Liver (tissue), 9 donors: ENCODE results near the gene PRSS1. TPM values are rescaled to one million over a fixed set of nuclear protein-coding genes. Genes with fewer than 3 reads are reported as not detected.

Experiments
- DNase-seq: peaks from one replicate; pipeline ENCODE4 v3.0.0-alpha.2; 2017; ENCODE audit warnings: low spot score
- H3K27ac ChIP-seq, 2 donors: one replicate each; pipeline ENCODE4 v1.7.0; 2013; ENCODE audit warnings: inconsistent platforms in 2 of 2, low read length in 2 of 2, control low read depth in 1 of 2, low read depth in 1 of 2, mild to moderate bottlenecking in 1 of 2
- H3K27me3 ChIP-seq, 4 donors: one replicate each; pipeline versions ENCODE4 v1.6.1 to v1.7.0; 2013; ENCODE audit warnings: low read length in 3 of 4, inconsistent platforms in 1 of 4, mild to moderate bottlenecking in 1 of 4, moderate library complexity in 1 of 4; ENCODE audit not compliant: control insufficient read depth in 4 of 4, insufficient read depth in 4 of 4
- H3K36me3 ChIP-seq, 4 donors: one replicate each; pipeline versions ENCODE4 v1.6.1 to v1.7.0; 2013; ENCODE audit warnings: low read length in 3 of 4, mild to moderate bottlenecking in 3 of 4, low read depth in 1 of 4, moderate library complexity in 1 of 4; ENCODE audit not compliant: control insufficient read depth in 4 of 4, insufficient read depth in 3 of 4
- H3K4me1 ChIP-seq, 4 donors: one replicate each; pipeline versions ENCODE4 v1.6.1 to v1.7.0; 2013; ENCODE audit warnings: low read length in 3 of 4, mild to moderate bottlenecking in 3 of 4, moderate library complexity in 1 of 4; ENCODE audit not compliant: control insufficient read depth in 4 of 4, insufficient read depth in 4 of 4
- H3K4me3 ChIP-seq, 3 donors: one replicate each; pipeline versions ENCODE4 v1.6.1 to v1.7.0; 2013; ENCODE audit warnings: low read length in 3 of 3, control low read depth in 1 of 3, low read depth in 1 of 3, mild to moderate bottlenecking in 1 of 3
- H3K9ac ChIP-seq, 2 donors: one replicate each; pipeline ENCODE4 v1.7.0; 2013; ENCODE audit warnings: low read length in 2 of 2, mild to moderate bottlenecking in 2 of 2, moderate library complexity in 2 of 2, control low read depth in 1 of 2, low read depth in 1 of 2
- H3K9me3 ChIP-seq, 4 donors: one replicate each; pipeline versions ENCODE4 v1.6.1 to v1.7.0; 2013; ENCODE audit warnings: low read length in 3 of 4; ENCODE audit not compliant: control insufficient read depth in 4 of 4
- FOXA2 ChIP-seq: IDR thresholded peaks from 2 replicates; pipeline ENCODE4 v1.6.1; 2016; ENCODE audit warnings: antibody characterized with exemption
- GABPA ChIP-seq, 2 donors: IDR thresholded peaks in 1 of 2; conservative IDR thresholded peaks in 1 of 2; 2 replicates each; pipeline ENCODE4 v1.6.1; 2016; ENCODE audit warnings: antibody characterized with exemption in 2 of 2, mild to moderate bottlenecking in 1 of 2, moderate library complexity in 1 of 2
- HNF4A ChIP-seq, 2 donors: conservative IDR thresholded peaks; 2 replicates each; pipeline ENCODE4 v1.6.1; 2016; ENCODE audit warnings: antibody characterized with exemption in 2 of 2, mild to moderate bottlenecking in 2 of 2
- HNF4G ChIP-seq: IDR thresholded peaks from 2 replicates; pipeline ENCODE4 v1.6.1; 2016; ENCODE audit warnings: antibody characterized with exemption
- JUND ChIP-seq, 2 donors: IDR thresholded peaks; 2 replicates each; pipeline ENCODE4 v1.6.1; 2016; ENCODE audit warnings: antibody characterized with exemption in 2 of 2
- NR2F2 ChIP-seq: IDR thresholded peaks from 2 replicates; pipeline ENCODE4 v1.6.1; 2016; ENCODE audit warnings: antibody characterized with exemption
- RXRA ChIP-seq, 2 donors: IDR thresholded peaks; 2 replicates each; pipeline ENCODE4 v1.6.1; 2017 to 2018; ENCODE audit warnings: antibody characterized with exemption in 2 of 2, mild to moderate bottlenecking in 1 of 2
- SP1 ChIP-seq: IDR thresholded peaks from 2 replicates; pipeline ENCODE4 v1.6.1; 2018; ENCODE audit warnings: antibody characterized with exemption, mild to moderate bottlenecking
- TAF1 ChIP-seq: conservative IDR thresholded peaks from 2 replicates; pipeline ENCODE4 v1.6.1; 2016; ENCODE audit warnings: antibody characterized with exemption, mild to moderate bottlenecking
- YY1 ChIP-seq: IDR thresholded peaks from 2 replicates; pipeline ENCODE4 v1.6.1; 2016; ENCODE audit warnings: antibody characterized with exemption, mild to moderate bottlenecking
- WGBS: extraction: QIAGEN DNeasy Blood & Tissue Kit; methylation state at CpG from one replicate; pipeline ENCODE4 v1.1.7; 2013; 5-methylcytosine and 5-hydroxymethylcytosine counted together
- polyA plus RNA-seq, 2 donors: library from polyadenylated mRNA; stranded (reverse) in 1 of 2; unstranded in 1 of 2; fragments of 200-250 nt in 1 of 2; fragments of >200 nt in 1 of 2; fragmentation: Nextera tagmentation in 1 of 2; extraction: Ambion mirVana in 1 of 2; gene quantifications; one replicate each; pipeline versions ENCODE4 v1.2.1 to v1.2.3, GENCODE V29; 2013 to 2015
- total RNA-seq, 2 donors: library from RNA; depleted of rRNA; stranded (reverse); fragments of >200 nt; gene quantifications; one replicate each; pipeline ENCODE4 v1.2.3, GENCODE V29; 2014
- TF ChIP-seq, protein P1 (sequence below): IDR thresholded peaks from 2 replicates; pipeline ENCODE4 v1.6.1; 2016; ENCODE audit warnings: antibody characterized with exemption
- TF ChIP-seq, protein P2 (sequence below): IDR thresholded peaks from 2 replicates; pipeline ENCODE4 v1.6.1; 2016; ENCODE audit warnings: antibody characterized with exemption
- TF ChIP-seq, protein P3 (sequence below): IDR thresholded peaks from 2 replicates; pipeline ENCODE4 v1.6.1; 2016; ENCODE audit warnings: antibody characterized with exemption, mild to moderate bottlenecking
- TF ChIP-seq, protein P4 (sequence below): IDR thresholded peaks from 2 replicates; pipeline ENCODE4 v1.6.1; 2016; ENCODE audit warnings: antibody characterized with exemption
- TF ChIP-seq, protein P5 (sequence below): fragments of 150-350 bp; IDR thresholded peaks from 2 replicates; pipeline ENCODE4 v1.5.1; 2017; ENCODE audit warnings: improper control_type of control experiment, low read depth, low read length; ENCODE audit not compliant: missing input control
- donor health status: healthy.
- donor health status: healthy.
- donor health status: healthy.
- donor health status: healthy.
- donor health status: healthy.

PRSS1 gene
- total and polyA plus RNA-seq, 4 donors: not detected

DNA sequence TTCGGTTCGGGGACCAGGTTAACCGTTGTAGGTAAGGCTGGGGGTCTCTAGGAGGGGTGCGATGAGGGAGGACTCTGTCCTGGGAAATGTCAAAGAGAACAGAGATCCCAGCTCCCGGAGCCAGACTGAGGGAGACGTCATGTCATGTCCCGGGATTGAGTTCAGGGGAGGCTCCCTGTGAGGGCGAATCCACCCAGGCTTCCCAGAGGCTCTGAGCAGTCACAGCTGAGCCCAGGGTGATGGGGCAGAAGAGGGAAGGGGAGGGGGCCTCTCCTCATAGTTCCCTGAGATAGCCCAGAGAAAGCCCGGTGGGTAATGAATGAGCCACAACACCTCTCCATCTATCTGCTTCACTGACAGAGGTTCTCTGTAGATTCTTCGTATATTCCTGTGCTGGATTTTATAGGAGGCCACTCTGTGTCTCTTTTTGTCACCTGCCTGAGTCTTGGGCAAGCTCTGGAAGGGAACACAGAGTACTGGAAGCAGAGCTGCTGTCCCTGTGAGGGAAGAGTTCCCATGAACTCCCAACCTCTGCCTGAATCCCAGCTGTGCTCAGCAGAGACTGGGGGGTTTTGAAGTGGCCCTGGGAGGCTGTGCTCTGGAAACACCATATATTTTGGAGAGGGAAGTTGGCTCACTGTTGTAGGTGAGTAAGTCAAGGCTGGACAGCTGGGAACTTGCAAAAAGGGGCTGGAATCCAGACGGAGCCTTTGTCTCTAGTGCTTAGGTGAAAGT, 37.9 kb downstream of the PRSS1 start (continued):
- no peak for TF ChIP-seq HNF4A (conservative IDR thresholded peaks at IDR 0.05)
- TF ChIP-seq HNF4G: no peak
- no peak for TF ChIP-seq GABPA (IDR thresholded peaks at IDR 0.05 in 1 of 2, conservative IDR thresholded peaks at IDR 0.05 in 1 of 2)
- no peak for TF ChIP-seq JUND (IDR thresholded peaks at IDR 0.05)
- no peak for TF ChIP-seq FOXA2
- no peak for TF ChIP-seq SP1
- TF ChIP-seq, protein P1, sequence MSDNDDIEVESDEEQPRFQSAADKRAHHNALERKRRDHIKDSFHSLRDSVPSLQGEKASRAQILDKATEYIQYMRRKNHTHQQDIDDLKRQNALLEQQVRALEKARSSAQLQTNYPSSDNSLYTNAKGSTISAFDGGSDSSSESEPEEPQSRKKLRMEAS: no peak
- no peak for TF ChIP-seq TAF1
- TF ChIP-seq, protein P2, sequence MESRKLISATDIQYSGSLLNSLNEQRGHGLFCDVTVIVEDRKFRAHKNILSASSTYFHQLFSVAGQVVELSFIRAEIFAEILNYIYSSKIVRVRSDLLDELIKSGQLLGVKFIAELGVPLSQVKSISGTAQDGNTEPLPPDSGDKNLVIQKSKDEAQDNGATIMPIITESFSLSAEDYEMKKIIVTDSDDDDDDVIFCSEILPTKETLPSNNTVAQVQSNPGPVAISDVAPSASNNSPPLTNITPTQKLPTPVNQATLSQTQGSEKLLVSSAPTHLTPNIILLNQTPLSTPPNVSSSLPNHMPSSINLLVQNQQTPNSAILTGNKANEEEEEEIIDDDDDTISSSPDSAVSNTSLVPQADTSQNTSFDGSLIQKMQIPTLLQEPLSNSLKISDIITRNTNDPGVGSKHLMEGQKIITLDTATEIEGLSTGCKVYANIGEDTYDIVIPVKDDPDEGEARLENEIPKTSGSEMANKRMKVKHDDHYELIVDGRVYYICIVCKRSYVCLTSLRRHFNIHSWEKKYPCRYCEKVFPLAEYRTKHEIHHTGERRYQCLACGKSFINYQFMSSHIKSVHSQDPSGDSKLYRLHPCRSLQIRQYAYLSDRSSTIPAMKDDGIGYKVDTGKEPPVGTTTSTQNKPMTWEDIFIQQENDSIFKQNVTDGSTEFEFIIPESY: no peak

DNA sequence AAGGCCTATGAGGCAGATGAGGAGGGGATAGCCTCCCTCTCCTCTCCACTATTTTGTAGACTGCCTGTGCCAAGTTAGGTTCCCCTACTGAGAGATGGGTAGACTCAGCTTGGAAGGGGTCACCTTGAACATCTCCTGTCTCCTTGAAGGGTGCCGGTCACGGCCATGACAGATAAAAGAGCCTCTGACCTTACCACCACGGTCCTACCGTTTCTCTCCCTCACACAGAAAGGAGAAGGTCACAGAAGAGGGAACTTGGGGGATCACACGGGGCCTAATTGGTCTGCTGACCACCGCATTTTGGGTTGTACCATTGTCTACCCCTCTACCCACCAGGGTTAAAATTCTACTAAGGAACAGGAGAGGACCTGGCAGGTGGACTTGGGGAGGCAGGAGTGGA, 38.5 kb downstream of the PRSS1 start:
- no peak for TF ChIP-seq RXRA (IDR thresholded peaks at IDR 0.05)
- no peak for TF ChIP-seq GABPA (IDR thresholded peaks at IDR 0.05 in 1 of 2, conservative IDR thresholded peaks at IDR 0.05 in 1 of 2)
- TF ChIP-seq, protein P1: no peak
- TF ChIP-seq, protein P3, sequence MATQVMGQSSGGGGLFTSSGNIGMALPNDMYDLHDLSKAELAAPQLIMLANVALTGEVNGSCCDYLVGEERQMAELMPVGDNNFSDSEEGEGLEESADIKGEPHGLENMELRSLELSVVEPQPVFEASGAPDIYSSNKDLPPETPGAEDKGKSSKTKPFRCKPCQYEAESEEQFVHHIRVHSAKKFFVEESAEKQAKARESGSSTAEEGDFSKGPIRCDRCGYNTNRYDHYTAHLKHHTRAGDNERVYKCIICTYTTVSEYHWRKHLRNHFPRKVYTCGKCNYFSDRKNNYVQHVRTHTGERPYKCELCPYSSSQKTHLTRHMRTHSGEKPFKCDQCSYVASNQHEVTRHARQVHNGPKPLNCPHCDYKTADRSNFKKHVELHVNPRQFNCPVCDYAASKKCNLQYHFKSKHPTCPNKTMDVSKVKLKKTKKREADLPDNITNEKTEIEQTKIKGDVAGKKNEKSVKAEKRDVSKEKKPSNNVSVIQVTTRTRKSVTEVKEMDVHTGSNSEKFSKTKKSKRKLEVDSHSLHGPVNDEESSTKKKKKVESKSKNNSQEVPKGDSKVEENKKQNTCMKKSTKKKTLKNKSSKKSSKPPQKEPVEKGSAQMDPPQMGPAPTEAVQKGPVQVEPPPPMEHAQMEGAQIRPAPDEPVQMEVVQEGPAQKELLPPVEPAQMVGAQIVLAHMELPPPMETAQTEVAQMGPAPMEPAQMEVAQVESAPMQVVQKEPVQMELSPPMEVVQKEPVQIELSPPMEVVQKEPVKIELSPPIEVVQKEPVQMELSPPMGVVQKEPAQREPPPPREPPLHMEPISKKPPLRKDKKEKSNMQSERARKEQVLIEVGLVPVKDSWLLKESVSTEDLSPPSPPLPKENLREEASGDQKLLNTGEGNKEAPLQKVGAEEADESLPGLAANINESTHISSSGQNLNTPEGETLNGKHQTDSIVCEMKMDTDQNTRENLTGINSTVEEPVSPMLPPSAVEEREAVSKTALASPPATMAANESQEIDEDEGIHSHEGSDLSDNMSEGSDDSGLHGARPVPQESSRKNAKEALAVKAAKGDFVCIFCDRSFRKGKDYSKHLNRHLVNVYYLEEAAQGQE: no peak
- TF ChIP-seq FOXA2: no peak
- TF ChIP-seq JUND (IDR thresholded peaks at IDR 0.05): no peak
- TF ChIP-seq, protein P4, sequence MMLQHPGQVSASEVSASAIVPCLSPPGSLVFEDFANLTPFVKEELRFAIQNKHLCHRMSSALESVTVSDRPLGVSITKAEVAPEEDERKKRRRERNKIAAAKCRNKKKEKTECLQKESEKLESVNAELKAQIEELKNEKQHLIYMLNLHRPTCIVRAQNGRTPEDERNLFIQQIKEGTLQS: no peak
- TF ChIP-seq NR2F2: no peak
- TF ChIP-seq HNF4A (conservative IDR thresholded peaks at IDR 0.05): no peak
- TF ChIP-seq YY1: no peak
- TF ChIP-seq, protein P5, sequence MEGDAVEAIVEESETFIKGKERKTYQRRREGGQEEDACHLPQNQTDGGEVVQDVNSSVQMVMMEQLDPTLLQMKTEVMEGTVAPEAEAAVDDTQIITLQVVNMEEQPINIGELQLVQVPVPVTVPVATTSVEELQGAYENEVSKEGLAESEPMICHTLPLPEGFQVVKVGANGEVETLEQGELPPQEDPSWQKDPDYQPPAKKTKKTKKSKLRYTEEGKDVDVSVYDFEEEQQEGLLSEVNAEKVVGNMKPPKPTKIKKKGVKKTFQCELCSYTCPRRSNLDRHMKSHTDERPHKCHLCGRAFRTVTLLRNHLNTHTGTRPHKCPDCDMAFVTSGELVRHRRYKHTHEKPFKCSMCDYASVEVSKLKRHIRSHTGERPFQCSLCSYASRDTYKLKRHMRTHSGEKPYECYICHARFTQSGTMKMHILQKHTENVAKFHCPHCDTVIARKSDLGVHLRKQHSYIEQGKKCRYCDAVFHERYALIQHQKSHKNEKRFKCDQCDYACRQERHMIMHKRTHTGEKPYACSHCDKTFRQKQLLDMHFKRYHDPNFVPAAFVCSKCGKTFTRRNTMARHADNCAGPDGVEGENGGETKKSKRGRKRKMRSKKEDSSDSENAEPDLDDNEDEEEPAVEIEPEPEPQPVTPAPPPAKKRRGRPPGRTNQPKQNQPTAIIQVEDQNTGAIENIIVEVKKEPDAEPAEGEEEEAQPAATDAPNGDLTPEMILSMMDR: no peak
- TF ChIP-seq, protein P2: no peak
- Histone ChIP-seq H3K9me3 (no peaks in the 10 kb centered on the region), H3K9ac (no peak overlapping the region), H3K4me3 (no peak overlapping the region), H3K36me3 (no peaks in the 10 kb centered on the region), H3K4me1 (peaks cover 0 to 5% (median 1%) of the 10 kb centered on the region in 4 donors), H3K27ac (no peak overlapping the region), H3K27me3 (peaks cover 0 to 4% (median 0%) of the 10 kb centered on the region in 4 donors)
- no peak for DNase-seq
- WGBS: 73% methylated on average over 6 of the region's 6 CpGs
